Activated T-cell treated with anti-CD3 and anti-CD28 coated beads, Interleukin-2, amount 50 U/mL, for 72 hours (primary cell): ENCODE measurements around the gene IGHMBP2. TPM values are rescaled to one million over a fixed set of nuclear protein-coding genes. Genes with fewer than 3 reads are reported as not detected.

Experiments
- ATAC-seq, 2 donors: fragments of 150-1000 bp; cut with Tn5 transposase; replicated peaks in 1 of 2; 2 replicates each; pipeline ENCODE4 v1.10.0; 2021; ENCODE audit warnings: moderate library complexity in 2 of 2, mild to moderate bottlenecking in 1 of 2
- DNase-seq, 2 donors: peaks; one replicate each; pipeline ENCODE4 v3.0.0; 2021 to 2022; ENCODE audit warnings: mixed read lengths in 1 of 2
- H3K27ac Mint-ChIP-seq: one replicate; pipeline ENCODE4 v1.8.0; 2022; ENCODE audit warnings: mild to moderate bottlenecking, moderate library complexity, mixed read lengths
- H3K27me3 Mint-ChIP-seq: one replicate; pipeline ENCODE4 v1.8.0; 2022; ENCODE audit warnings: low read depth, mixed read lengths
- H3K36me3 Mint-ChIP-seq, 2 donors: one replicate each; pipeline ENCODE4 v1.8.0; 2022; ENCODE audit warnings: mixed read lengths in 2 of 2, mild to moderate bottlenecking in 1 of 2; ENCODE audit not compliant: insufficient read depth in 2 of 2
- H3K4me1 Mint-ChIP-seq: one replicate; pipeline ENCODE4 v1.8.0; 2022; ENCODE audit warnings: low read depth, mixed read lengths
- H3K4me3 Mint-ChIP-seq, 2 donors: one replicate each; pipeline ENCODE4 v1.8.0; 2022; ENCODE audit warnings: mild to moderate bottlenecking in 2 of 2, mixed read lengths in 2 of 2, moderate library complexity in 2 of 2
- H3K9me3 Mint-ChIP-seq, 2 donors: one replicate each; pipeline ENCODE4 v1.8.0; 2022; ENCODE audit warnings: mixed read lengths in 2 of 2
- total RNA-seq, 2 donors: library from RNA; stranded (reverse); gene quantifications; one replicate each; pipeline ENCODE4 v1.2.3, GENCODE V29; 2022

The IGHMBP2 gene
- total RNA-seq, 2 donors from 2014 or later = 29.2 to 40.6 TPM

- Mint-ChIP-seq H3K4me3 (no peak overlapping the region), H3K27me3 (no peaks in the 10 kb centered on the region), H3K9me3 (no peaks in the 10 kb centered on the region), H3K27ac (no peak overlapping the region), H3K36me3 (peaks cover 0 to 4% of the 10 kb centered on the region in 2 donors), H3K4me1 (no peaks in the 10 kb centered on the region)
- ATAC-seq (no peak), DNase-seq (no peak)
These were observed 37.8 kb downstream of the IGHMBP2 start for GRCh38 chr11:68941324-68942094.

GRCh38 chr11:68942095-68942620 lies 38.5 kb downstream of the IGHMBP2 start:
- DNase-seq (no peak), ATAC-seq (no peak)
- H3K4me1 Mint-ChIP-seq = no peaks in the 10 kb centered on the region
- no peaks in the 10 kb centered on the region for H3K9me3 Mint-ChIP-seq
- no peaks in the 10 kb centered on the region for H3K27me3 Mint-ChIP-seq
- H3K27ac Mint-ChIP-seq = no peak overlapping the region
- no peak overlapping the region for H3K4me3 Mint-ChIP-seq
- peaks cover 0 to 4% of the 10 kb centered on the region in 2 donors for H3K36me3 Mint-ChIP-seq

GRCh38 chr11:68942751-68943271 lies 39.1 kb downstream of the IGHMBP2 start:
- Mint-ChIP-seq H3K27me3 (no peaks in the 10 kb centered on the region), H3K4me3 (no peak overlapping the region), H3K9me3 (no peaks in the 10 kb centered on the region), H3K27ac (no peak overlapping the region), H3K4me1 (no peaks in the 10 kb centered on the region), H3K36me3 (peaks cover 0 to 4% of the 10 kb centered on the region in 2 donors)
- DNase-seq (no peak), ATAC-seq (no peak)

- Mint-ChIP-seq H3K27ac (no peak overlapping the region), H3K9me3 (no peaks in the 10 kb centered on the region), H3K4me3 (no peak overlapping the region), H3K4me1 (no peaks in the 10 kb centered on the region), H3K27me3 (no peaks in the 10 kb centered on the region), H3K36me3 (no peaks in the 10 kb centered on the region)
- ATAC-seq (peak; percentile 29 to 48), DNase-seq (no peak)
These were observed 42.9 kb downstream of the IGHMBP2 start for GRCh38 chr11:68946416-68947090.

DNA sequence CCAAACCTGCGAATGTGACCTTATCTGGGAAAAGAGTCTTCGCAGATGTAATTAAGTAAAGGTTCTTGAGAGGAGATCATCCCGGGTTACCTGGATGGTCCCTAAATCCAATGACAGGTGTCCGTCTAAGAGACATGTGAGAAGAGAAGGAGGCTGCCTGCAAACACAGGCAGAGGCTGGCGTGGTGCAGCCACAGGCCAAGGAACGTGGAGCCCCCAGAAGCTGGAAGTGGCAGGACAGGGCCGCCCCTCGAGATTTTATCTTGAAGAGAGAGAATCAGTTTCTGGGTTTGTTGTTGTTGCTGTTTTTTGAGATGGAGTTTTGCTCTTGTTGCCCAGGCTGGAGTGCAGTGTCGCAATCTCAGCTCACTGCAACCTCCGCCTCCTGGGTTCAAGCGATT lies 43.5 kb downstream of the IGHMBP2 start:
- no peak for DNase-seq
- Mint-ChIP-seq H3K4me1 (no peaks in the 10 kb centered on the region), H3K36me3 (no peaks in the 10 kb centered on the region), H3K4me3 (no peak overlapping the region), H3K9me3 (no peaks in the 10 kb centered on the region), H3K27ac (no peak overlapping the region), H3K27me3 (no peaks in the 10 kb centered on the region)
- no peak for ATAC-seq

DNA sequence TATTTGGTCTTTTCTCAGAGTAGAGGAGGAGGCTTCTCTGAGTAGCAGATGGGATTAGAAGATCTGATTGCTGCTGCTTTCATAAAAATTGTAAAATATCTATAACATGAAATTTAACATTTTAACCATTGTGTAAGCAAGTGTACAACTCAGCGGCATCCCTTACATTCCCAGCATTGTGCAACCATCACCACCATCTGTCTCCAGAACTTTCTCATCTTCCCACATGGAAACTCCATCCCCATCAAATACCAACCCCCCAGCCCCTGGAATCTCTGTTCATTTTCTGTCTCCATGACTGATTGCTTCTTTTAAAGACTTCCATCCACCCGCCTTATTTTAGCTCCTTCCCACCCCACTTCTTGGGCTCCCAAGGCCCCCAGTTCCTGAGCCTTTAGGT lies 44.8 kb downstream of the IGHMBP2 start:
- Mint-ChIP-seq H3K4me1 (no peaks in the 10 kb centered on the region), H3K27ac (no peak overlapping the region), H3K4me3 (no peak overlapping the region), H3K9me3 (no peaks in the 10 kb centered on the region), H3K27me3 (no peaks in the 10 kb centered on the region), H3K36me3 (no peaks in the 10 kb centered on the region)
- ATAC-seq = no peak
- DNase-seq = no peak

DNA sequence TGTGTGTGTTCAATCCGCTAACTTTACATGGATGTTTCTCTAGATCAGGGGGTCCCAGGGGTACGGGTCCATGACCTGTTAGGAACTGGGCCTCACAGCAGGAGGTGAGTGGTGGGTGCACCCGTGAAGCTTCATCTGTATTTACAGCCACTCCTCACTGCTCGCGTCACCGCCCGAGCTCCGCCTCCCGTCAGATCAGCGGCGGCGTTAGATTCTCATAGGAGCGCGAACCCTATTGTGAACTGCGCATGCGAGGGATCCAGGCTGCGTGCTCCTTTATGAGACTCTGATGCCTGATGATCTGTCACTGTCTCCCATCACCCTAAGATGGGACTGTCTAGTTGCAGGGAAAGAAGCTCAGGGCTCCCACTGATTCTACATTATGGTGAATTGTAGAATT lies 45.2 kb downstream of the IGHMBP2 start:
- Mint-ChIP-seq H3K36me3 (no peaks in the 10 kb centered on the region), H3K27me3 (no peaks in the 10 kb centered on the region), H3K4me1 (no peaks in the 10 kb centered on the region), H3K27ac (no peak overlapping the region), H3K4me3 (no peak overlapping the region), H3K9me3 (no peaks in the 10 kb centered on the region)
- DNase-seq (no peak), ATAC-seq (no peak)

DNA sequence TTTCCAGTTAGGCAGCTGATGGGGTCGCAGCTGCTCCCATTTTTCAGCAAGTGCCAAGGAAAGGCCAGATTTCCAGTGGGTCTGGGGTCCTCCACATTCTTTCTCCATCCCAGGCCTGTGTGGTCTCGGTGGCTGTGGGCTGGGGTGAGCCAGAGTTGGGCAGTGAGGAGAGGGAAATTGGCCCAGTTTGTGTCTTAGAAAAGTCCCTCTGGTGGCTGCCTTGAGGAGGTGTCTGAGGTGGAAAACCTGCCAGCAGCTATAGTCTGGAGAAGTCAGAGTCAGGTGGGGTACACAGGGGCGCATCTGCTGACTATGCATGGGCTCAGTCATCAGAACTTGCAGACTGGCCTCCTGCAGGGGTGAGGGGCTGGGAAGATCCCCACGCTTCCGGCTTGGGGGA lies 46.6 kb downstream of the IGHMBP2 start:
- no peaks in the 10 kb centered on the region for H3K4me1 Mint-ChIP-seq
- H3K4me3 Mint-ChIP-seq = no peak overlapping the region
- ATAC-seq (peak in 1 of 2 donors; percentile 13), DNase-seq (no peak)
- no peaks in the 10 kb centered on the region for H3K9me3 Mint-ChIP-seq
- H3K27me3 Mint-ChIP-seq = no peaks in the 10 kb centered on the region
- no peak overlapping the region for H3K27ac Mint-ChIP-seq
- no peaks in the 10 kb centered on the region for H3K36me3 Mint-ChIP-seq

DNA sequence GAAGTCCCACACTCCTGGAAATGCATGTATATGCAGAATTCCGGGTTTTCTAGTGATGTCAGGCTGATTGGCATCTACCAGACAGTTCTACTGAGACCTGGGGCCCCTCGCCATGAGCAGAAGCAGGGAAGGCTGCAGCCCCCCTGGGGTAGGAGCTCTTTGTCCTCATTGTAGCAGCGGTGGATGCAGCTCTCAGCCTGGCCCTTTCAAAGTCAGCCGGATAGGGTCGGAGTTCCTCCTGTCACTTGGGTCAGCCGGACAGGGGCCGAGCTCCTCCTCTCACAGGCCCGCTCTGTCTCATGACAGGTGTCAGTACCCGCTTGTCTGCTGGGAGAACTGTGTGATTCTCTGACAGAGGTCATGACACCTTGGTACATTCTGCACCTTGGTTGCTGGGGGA lies 47.1 kb downstream of the IGHMBP2 start:
- no peak overlapping the region for H3K27ac Mint-ChIP-seq
- H3K36me3 Mint-ChIP-seq = no peaks in the 10 kb centered on the region
- DNase-seq (no peak), ATAC-seq (no peak)
- no peak overlapping the region for H3K4me3 Mint-ChIP-seq
- H3K4me1 Mint-ChIP-seq = no peaks in the 10 kb centered on the region
- H3K27me3 Mint-ChIP-seq = no peaks in the 10 kb centered on the region
- H3K9me3 Mint-ChIP-seq = no peaks in the 10 kb centered on the region

- Mint-ChIP-seq H3K4me3 (no peak overlapping the region), H3K4me1 (no peaks in the 10 kb centered on the region), H3K27ac (no peak overlapping the region), H3K9me3 (no peaks in the 10 kb centered on the region), H3K27me3 (peaks cover 7% of the 10 kb centered on the region), H3K36me3 (no peaks in the 10 kb centered on the region)
- ATAC-seq (no peak), DNase-seq (no peak)
These were observed 51.3 kb downstream of the IGHMBP2 start for GRCh38 chr11:68954836-68955606.

- H3K36me3 Mint-ChIP-seq = no peaks in the 10 kb centered on the region
- H3K4me3 Mint-ChIP-seq = no peak overlapping the region
- no peaks in the 10 kb centered on the region for H3K9me3 Mint-ChIP-seq
- H3K27ac Mint-ChIP-seq = no peak overlapping the region
- ATAC-seq (no peak), DNase-seq (no peak)
- peaks cover 7% of the 10 kb centered on the region for H3K27me3 Mint-ChIP-seq
- no peaks in the 10 kb centered on the region for H3K4me1 Mint-ChIP-seq
These were observed 51.9 kb downstream of the IGHMBP2 start for GRCh38 chr11:68955607-68955958.

DNA sequence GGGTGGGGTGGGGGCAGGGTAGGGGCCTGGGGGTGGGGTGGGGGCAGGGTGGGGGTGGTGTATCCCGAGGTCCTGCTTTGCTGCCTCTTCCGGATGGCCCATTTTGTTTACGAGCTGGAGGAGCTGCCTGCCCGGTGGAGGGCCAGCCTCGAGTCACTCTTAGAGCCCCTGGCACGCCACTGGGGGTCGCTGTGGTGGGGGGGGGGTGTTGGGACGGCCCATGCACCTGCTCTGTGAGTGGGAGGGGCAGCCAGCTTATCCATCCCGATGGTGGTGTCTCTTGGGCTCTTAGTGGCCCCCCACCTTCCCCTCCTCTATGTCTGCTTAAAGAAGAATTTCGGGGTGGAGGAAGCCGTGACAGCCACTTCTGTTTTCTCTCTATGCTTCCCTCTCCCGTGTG lies 52.5 kb downstream of the IGHMBP2 start:
- Mint-ChIP-seq H3K9me3 (no peaks in the 10 kb centered on the region), H3K27me3 (peaks cover 7% of the 10 kb centered on the region), H3K4me1 (no peaks in the 10 kb centered on the region), H3K36me3 (no peaks in the 10 kb centered on the region), H3K27ac (no peak overlapping the region), H3K4me3 (no peak overlapping the region)
- ATAC-seq (peak; percentile 55 to 60), DNase-seq (peak; percentile 39 to 52)
